Brain microvascular endothelial cell (primary cell): Measurements from ENCODE around the gene DLG5.
A peak's percentile ranks its signal among the peaks of the same experiment; 100 is the strongest.

Experiments used
- DNase-seq: peaks from one replicate; pipeline ENCODE4 v3.0.0-alpha.2; 2020
- H3K27ac ChIP-seq: fragments of 250-450 bp; sonication (Bioruptor Pico); 2 replicates; pipeline ENCODE4 v1.5.1; 2020; ENCODE audit warnings: mild to moderate bottlenecking, moderate library complexity
- H3K27me3 ChIP-seq: fragments of 250-450 bp; sonication (Bioruptor Pico); replicated peaks from 2 replicates; pipeline ENCODE4 v1.5.1; 2020; ENCODE audit warnings: mild to moderate bottlenecking
- H3K36me3 ChIP-seq: fragments of 250-450 bp; sonication (Bioruptor Pico); replicated peaks from 2 replicates; pipeline ENCODE4 v1.5.1; 2020; ENCODE audit warnings: mild to moderate bottlenecking
- H3K4me3 ChIP-seq: 2 replicates; pipeline ENCODE4 v1.5.1; 2011; ENCODE audit warnings: low read depth, mild to moderate bottlenecking, control low read depth, low read length, moderate library complexity
- in situ Hi-C: cut with HindIII; loops from 2 replicates; pipeline ENCODE4 v1.10.0; 2017; ENCODE audit warnings: low sequenced_read_pairs, low pct_ligation_motif_present
- TF ChIP-seq, protein P1 (sequence below): IDR thresholded peaks from 2 replicates; pipeline ENCODE4 v1.5.1; 2011; ENCODE audit warnings: low read depth, mild to moderate bottlenecking, moderate library complexity, low read length, control low read depth, inconsistent platforms; ENCODE audit errors: missing control alignments

DLG5 gene

DNA sequence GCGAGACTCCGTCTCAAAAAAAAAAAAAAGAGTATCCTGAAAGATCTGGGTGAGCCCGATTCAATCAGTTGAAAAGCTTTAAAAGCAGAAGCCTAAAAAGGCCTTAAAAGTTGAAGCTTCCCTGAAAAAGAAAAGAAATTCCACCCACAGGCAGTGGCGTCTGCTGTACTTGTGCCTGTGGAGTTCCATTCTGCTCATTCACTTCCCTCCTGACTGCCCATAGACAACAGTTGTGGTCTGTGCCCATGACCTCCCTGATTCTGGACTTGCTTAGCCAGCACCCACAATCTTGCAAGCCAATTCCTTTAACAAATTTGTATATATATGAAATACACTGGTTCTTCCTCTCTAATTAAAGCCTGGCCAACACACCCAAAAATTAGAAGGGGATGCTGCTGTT lies 141.7 kb downstream of the DLG5 start:
- Histone ChIP-seq H3K36me3 (peaks cover 7% of the 10 kb centered on the region), H3K27me3 (no peaks in the 10 kb centered on the region), H3K27ac (no peak overlapping the region), H3K4me3 (no peak overlapping the region)
- peak; percentile 82 for DNase-seq
- in situ Hi-C loops = no loop called here
- TF ChIP-seq, protein P1, sequence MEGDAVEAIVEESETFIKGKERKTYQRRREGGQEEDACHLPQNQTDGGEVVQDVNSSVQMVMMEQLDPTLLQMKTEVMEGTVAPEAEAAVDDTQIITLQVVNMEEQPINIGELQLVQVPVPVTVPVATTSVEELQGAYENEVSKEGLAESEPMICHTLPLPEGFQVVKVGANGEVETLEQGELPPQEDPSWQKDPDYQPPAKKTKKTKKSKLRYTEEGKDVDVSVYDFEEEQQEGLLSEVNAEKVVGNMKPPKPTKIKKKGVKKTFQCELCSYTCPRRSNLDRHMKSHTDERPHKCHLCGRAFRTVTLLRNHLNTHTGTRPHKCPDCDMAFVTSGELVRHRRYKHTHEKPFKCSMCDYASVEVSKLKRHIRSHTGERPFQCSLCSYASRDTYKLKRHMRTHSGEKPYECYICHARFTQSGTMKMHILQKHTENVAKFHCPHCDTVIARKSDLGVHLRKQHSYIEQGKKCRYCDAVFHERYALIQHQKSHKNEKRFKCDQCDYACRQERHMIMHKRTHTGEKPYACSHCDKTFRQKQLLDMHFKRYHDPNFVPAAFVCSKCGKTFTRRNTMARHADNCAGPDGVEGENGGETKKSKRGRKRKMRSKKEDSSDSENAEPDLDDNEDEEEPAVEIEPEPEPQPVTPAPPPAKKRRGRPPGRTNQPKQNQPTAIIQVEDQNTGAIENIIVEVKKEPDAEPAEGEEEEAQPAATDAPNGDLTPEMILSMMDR = no peak

GRCh38 chr10:77782328-77783061 lies 144.1 kb downstream of the DLG5 start:
- Histone ChIP-seq H3K27me3 (no peaks in the 10 kb centered on the region), H3K4me3 (no peak overlapping the region), H3K27ac (no peak overlapping the region), H3K36me3 (peaks cover 7% of the 10 kb centered on the region)
- TF ChIP-seq, protein P1 = no peak
- no peak for DNase-seq
- in situ Hi-C loops = no loop called here

DNA sequence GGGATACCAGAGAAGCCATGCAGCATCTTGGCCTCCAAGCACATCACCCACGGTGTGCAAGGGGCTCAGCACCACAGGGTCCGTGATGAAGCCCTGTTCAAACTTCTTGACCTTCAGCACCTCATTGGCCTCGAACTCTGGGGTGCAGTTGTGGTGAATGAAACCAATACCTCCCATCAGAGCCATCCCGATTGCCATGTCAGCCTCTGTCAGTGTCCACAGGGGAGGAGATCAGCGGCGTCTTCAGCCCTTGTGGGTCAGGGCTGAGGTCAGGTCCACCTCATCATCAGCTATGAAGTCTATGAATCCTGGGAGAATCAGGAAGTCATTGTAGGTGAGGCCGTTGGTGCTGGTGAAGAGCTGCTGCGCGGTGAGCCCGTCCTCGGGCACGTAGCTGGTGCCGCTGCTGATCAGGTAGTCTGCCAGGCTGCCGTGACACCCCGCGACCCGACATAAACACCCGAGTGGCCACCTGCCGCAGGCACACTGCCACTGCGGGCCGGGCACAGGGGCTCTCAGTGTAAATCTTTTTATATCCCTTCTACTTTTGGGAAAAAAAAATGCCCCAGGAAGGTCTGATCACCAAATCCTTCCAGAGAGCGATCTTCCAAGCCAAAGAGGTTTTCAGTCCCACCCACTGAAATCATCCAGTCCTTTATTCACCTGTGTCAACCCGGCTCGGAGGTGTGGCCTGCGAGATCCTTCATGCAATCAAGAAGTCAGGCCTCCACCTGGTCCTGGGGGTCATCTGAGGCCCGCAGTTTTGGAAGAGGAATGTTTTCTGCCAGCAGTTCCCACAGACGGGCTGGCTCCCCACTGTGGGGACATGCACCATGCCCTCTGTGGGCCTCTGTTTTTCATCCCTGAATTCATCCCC lies 144.9 kb downstream of the DLG5 start:
- TF ChIP-seq, protein P1 = no peak
- Histone ChIP-seq H3K27me3 (no peaks in the 10 kb centered on the region), H3K27ac (no peak overlapping the region), H3K36me3 (peaks cover 7% of the 10 kb centered on the region), H3K4me3 (no peak overlapping the region)
- DNase-seq = no peak
- in situ Hi-C loops = no loop called here

DNA sequence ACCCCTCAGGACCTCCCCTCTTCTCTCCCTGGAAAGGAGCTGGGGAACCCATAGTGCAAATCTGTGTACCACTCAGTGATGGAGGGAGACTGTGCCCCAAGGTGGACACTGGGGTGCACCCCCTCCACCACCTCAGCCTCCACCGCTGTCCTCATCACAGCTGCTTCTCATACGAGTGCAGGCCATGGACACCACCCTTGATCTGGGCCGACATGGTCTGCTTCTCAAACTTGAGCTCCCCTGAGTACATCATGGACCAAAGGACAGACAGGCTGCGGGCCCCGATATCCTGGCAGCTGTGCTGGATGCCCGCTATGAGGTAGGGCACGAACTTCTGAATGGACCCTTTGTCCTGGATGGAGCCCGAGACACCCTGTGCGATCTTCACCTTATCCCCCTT lies 146.4 kb downstream of the DLG5 start:
- TF ChIP-seq, protein P1 = no peak
- H3K27ac ChIP-seq = no peak overlapping the region
- H3K36me3 ChIP-seq = peaks cover 7% of the 10 kb centered on the region
- no peaks in the 10 kb centered on the region for H3K27me3 ChIP-seq
- in situ Hi-C loops = no loop called here
- H3K4me3 ChIP-seq = no peak overlapping the region
- no peak for DNase-seq

DNA sequence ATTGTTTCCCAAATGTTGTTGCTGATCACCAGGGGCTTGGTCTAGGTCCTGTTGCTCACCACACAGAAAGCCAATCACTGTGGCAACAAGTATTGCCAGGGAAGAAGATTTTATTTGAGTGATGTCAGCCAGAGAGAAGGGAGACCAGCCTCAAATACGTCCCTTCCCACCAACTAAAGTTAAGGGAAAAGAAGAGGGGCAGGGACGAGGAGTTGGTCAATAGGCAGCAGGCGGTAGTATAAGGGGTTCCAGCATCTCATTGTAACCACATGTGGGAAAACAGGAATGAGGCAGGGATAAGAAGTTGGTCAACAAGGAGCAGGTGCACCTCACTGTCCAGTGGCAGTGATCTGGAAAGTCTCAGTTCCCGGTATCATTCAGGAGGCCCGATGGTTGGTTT lies 150.1 kb downstream of the DLG5 start:
- Histone ChIP-seq H3K36me3 (no peaks in the 10 kb centered on the region), H3K27me3 (no peaks in the 10 kb centered on the region), H3K27ac (no peak overlapping the region), H3K4me3 (no peak overlapping the region)
- TF ChIP-seq, protein P1 = no peak
- DNase-seq = no peak
- in situ Hi-C loops = no loop called here
